Neuronal stem cell (in vitro differentiated cells): ENCODE data around the gene ALOX15B.
"Not testable (repeated sequence)": the region's sequence is repeated elsewhere in the genome, so short reads cannot be mapped to it uniquely, and the experiment has no call there.

Experiments
- DNase-seq: peaks from one replicate; pipeline ENCODE4 v3.0.0-alpha.2; 2013; ENCODE audit warnings: low spot score
- H2AFZ ChIP-seq: one replicate; pipeline ENCODE4 v1.6.1; 2013; ENCODE audit warnings: mild to moderate bottlenecking, low read length, inconsistent platforms
- H2AK5ac ChIP-seq: 2 replicates; pipeline ENCODE4 v1.6.1; 2013; ENCODE audit warnings: low read depth, mild to moderate bottlenecking, inconsistent platforms, low read length, moderate library complexity, mixed read lengths
- H2BK120ac ChIP-seq: 2 replicates; pipeline ENCODE4 v1.6.1; 2013; ENCODE audit warnings: low read depth, mild to moderate bottlenecking, inconsistent platforms, low read length, moderate library complexity, mixed read lengths
- H2BK12ac ChIP-seq: one replicate; pipeline ENCODE4 v1.6.1; 2013; ENCODE audit warnings: low read length, inconsistent platforms
- H2BK15ac ChIP-seq: 2 replicates; pipeline ENCODE4 v1.6.1; 2013; ENCODE audit warnings: mild to moderate bottlenecking, low read length, inconsistent platforms, mixed read lengths
- H2BK5ac ChIP-seq: one replicate; pipeline ENCODE4 v1.6.1; 2013; ENCODE audit warnings: inconsistent platforms, mild to moderate bottlenecking, low read length, moderate library complexity
- H3K14ac ChIP-seq: one replicate; pipeline ENCODE4 v1.6.1; 2013; ENCODE audit warnings: low read length, inconsistent platforms
- H3K18ac ChIP-seq: 2 replicates; pipeline ENCODE4 v1.6.1; 2013; ENCODE audit warnings: low read length, inconsistent platforms
- H3K23ac ChIP-seq: 2 replicates; pipeline ENCODE4 v1.6.1; 2013; ENCODE audit warnings: low read depth, mild to moderate bottlenecking, mixed read lengths, low read length, inconsistent platforms; ENCODE audit not compliant: poor library complexity
- H3K27ac ChIP-seq: replicated peaks from 3 replicates; pipeline ENCODE4 v1.5.1; 2013; ENCODE audit warnings: low read length, inconsistent platforms
- H3K27me3 ChIP-seq, 3 experiments: 2 replicates each; pipeline ENCODE4 v1.6.1; 2013; ENCODE audit warnings: low read length in 3 of 3, mild to moderate bottlenecking in 2 of 3, inconsistent platforms in 1 of 3, low read depth in 1 of 3, mixed read lengths in 1 of 3, moderate library complexity in 1 of 3; ENCODE audit not compliant: control insufficient read depth in 3 of 3, insufficient read depth in 3 of 3
- H3K36me3 ChIP-seq, 2 donors: replicated peaks in 1 of 2; 2 replicates each; pipeline ENCODE4 v1.6.1; 2013; ENCODE audit warnings: low read length in 2 of 2; ENCODE audit not compliant: control insufficient read depth in 2 of 2, insufficient read depth in 2 of 2
- H3K4ac ChIP-seq: 2 replicates; pipeline ENCODE4 v1.6.1; 2013; ENCODE audit warnings: inconsistent platforms, mild to moderate bottlenecking, low read length, moderate library complexity
- H3K4me1 ChIP-seq, 2 donors: 1 replicate in 1 of 2; 2 replicates in 1 of 2; pipeline ENCODE4 v1.6.1; 2013; ENCODE audit warnings: low read length in 2 of 2, low read depth in 1 of 2; ENCODE audit not compliant: control insufficient read depth in 2 of 2, insufficient read depth in 1 of 2
- H3K4me2 ChIP-seq: one replicate; pipeline ENCODE4 v1.6.1; 2013; ENCODE audit warnings: mild to moderate bottlenecking, low read length, inconsistent platforms; ENCODE audit not compliant: insufficient read depth, poor library complexity, severe bottlenecking
- H3K4me3 ChIP-seq, 2 donors: 2 replicates each; pipeline ENCODE4 v1.5.1; 2013; ENCODE audit warnings: low read length in 2 of 2, mild to moderate bottlenecking in 2 of 2, inconsistent platforms in 1 of 2, moderate library complexity in 1 of 2
- H3K79me1 ChIP-seq: one replicate; pipeline ENCODE4 v1.6.1; 2013; ENCODE audit warnings: low read depth, mild to moderate bottlenecking, inconsistent platforms, low read length, moderate library complexity
- H3K9ac ChIP-seq: one replicate; pipeline ENCODE4 v1.6.1; 2013; ENCODE audit warnings: mild to moderate bottlenecking, low read depth, low read length, inconsistent platforms; ENCODE audit not compliant: poor library complexity
- H3K9me3 ChIP-seq, 2 donors: replicated peaks in 1 of 2; 2 replicates each; pipeline versions ENCODE3 to v1.6.1; 2013; ENCODE audit warnings: low read length in 2 of 2, mild to moderate bottlenecking in 2 of 2, inconsistent platforms in 1 of 2, low read depth in 1 of 2, mixed read lengths in 1 of 2, moderate library complexity in 1 of 2; ENCODE audit not compliant: control insufficient read depth in 2 of 2, insufficient read depth in 1 of 2
- H4K8ac ChIP-seq: one replicate; pipeline ENCODE4 v1.6.1; 2013; ENCODE audit warnings: low read depth, mild to moderate bottlenecking, inconsistent platforms, low read length, moderate library complexity
- H4K91ac ChIP-seq: one replicate; pipeline ENCODE4 v1.6.1; 2013; ENCODE audit warnings: low read length, low read depth, mild to moderate bottlenecking, inconsistent platforms; ENCODE audit not compliant: poor library complexity
- WGBS, 2 donors: extraction: QIAGEN DNeasy Blood & Tissue Kit; methylation state at CpG; one replicate each; pipeline ENCODE4 v1.1.7; 2013; ENCODE audit warnings: missing lambda C conversion rate in 2 of 2, mixed read lengths in 1 of 2; ENCODE audit not compliant: insufficient read length in 2 of 2, insufficient replicate concordance in 1 of 2; ENCODE audit errors: extremely low coverage in 2 of 2; 5-methylcytosine and 5-hydroxymethylcytosine counted together

ALOX15B gene

DNA sequence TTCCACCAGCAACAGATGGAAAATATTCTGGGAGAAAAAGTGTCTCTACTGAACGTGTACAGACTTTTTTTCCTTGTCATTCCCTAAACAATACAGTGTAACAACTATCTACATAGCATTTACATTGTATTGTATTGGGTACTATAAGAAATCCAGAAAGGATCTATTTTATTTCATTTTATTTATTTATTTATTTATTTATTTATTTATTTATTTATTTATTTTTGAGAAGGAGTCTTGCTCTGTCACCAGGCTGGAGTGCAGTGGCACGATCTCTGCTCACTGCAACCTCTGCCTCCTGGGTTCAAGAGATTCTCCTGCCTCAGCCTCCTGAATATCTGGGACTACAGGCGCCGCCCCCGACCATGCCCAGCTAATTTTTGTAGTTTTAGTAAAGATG is 39.1 kb downstream of the ALOX15B start:
- not testable (repeated sequence) for H3K4me3 ChIP-seq, H2BK5ac ChIP-seq, H3K4me2 ChIP-seq, H3K4ac ChIP-seq, H3K14ac ChIP-seq, H3K23ac ChIP-seq, H2BK120ac ChIP-seq, H3K4me1 ChIP-seq, H3K9ac ChIP-seq, H4K91ac ChIP-seq, H3K9me3 ChIP-seq, DNase-seq, H2AFZ ChIP-seq, H3K79me1 ChIP-seq, H4K8ac ChIP-seq, H2BK15ac ChIP-seq, H2AK5ac ChIP-seq, H3K18ac ChIP-seq, H2BK12ac ChIP-seq, H3K36me3 ChIP-seq, H3K27ac ChIP-seq
- peaks cover 12 to 91% (median 64%) of the 10 kb centered on the region in 3 experiments for H3K27me3 ChIP-seq
- WGBS, 2 donors = no CpG with 5 or more reads among the region's 5 CpGs

DNA sequence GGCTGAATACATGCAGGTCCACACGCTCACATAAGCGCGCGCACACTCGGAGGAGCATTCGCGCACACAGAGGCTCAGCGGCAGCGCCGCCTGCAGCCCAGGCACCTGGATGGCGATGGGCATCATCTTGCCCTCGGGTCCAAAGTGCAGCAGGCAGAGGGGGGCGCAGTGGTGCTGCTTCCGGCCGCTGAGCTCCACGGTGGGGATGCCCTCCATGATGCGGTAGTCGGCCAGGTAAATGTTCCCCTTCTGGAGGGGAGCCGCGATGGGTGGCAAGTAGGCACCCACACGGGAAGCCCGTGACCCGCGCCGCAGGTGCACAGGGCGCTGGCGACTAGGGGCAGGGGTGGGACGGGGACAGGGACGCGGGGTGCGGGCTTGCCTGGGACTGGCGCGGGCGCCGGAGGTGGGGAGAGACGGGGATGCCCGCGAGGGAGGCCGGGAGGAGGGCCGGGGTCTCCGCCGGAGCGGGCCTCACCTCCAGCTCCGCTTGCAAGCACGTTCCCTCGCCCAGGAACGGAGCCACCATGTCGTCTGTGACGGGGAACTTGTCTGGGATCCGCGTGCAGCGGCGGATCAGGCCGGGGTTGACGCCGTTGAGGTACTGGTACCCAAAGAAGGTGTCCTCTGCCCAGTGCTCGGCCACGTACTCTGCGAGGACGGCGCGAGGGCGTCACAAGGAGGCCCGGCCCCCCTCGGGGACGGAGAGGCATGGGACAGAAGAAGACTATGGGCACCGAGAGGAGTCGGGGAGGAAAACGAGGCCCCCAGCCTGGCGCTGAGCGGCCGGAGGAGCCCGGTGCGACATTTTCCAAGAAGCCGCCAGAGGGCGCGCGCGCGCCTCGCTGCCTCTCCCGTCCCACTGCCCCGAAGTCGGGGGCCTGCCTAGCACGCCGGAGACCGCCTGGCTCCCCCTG is 40.7 kb downstream of the ALOX15B start:
- peaks cover 3% of the 10 kb centered on the region for H3K79me1 ChIP-seq
- H3K36me3 ChIP-seq = no peaks in the 10 kb centered on the region
- H2BK12ac ChIP-seq = peak overlapping the region; percentile 75
- H4K91ac ChIP-seq = no peak overlapping the region
- peak overlapping the region; percentile 84 for H3K14ac ChIP-seq
- H3K4ac ChIP-seq = no peak overlapping the region
- no peaks in the 10 kb centered on the region for H3K9me3 ChIP-seq
- peak overlapping the region; percentile 59 for H2AK5ac ChIP-seq
- H3K4me2 ChIP-seq = peak overlapping the region; percentile 83
- peak overlapping the region; percentile 90 for H3K23ac ChIP-seq
- peaks cover 6 to 84% (median 50%) of the 10 kb centered on the region in 3 experiments for H3K27me3 ChIP-seq
- peak overlapping the region; percentile 78 for H4K8ac ChIP-seq
- peak overlapping the region; percentile 95 for H3K9ac ChIP-seq
- H3K27ac ChIP-seq = no peak overlapping the region
- no peak overlapping the region for H2BK120ac ChIP-seq
- peak overlapping the region; percentile 90 for H3K18ac ChIP-seq
- H2BK15ac ChIP-seq = peak overlapping the region; percentile 91
- no peaks in the 10 kb centered on the region for H3K4me1 ChIP-seq
- DNase-seq = peak; percentile 80
- peak overlapping the region; percentile 37 to 85 for H3K4me3 ChIP-seq
- peak overlapping the region; percentile 61 for H2BK5ac ChIP-seq
- peak overlapping the region; percentile 89 for H2AFZ ChIP-seq
- WGBS, 2 donors = no CpG with 5 or more reads among the region's 87 CpGs

DNA sequence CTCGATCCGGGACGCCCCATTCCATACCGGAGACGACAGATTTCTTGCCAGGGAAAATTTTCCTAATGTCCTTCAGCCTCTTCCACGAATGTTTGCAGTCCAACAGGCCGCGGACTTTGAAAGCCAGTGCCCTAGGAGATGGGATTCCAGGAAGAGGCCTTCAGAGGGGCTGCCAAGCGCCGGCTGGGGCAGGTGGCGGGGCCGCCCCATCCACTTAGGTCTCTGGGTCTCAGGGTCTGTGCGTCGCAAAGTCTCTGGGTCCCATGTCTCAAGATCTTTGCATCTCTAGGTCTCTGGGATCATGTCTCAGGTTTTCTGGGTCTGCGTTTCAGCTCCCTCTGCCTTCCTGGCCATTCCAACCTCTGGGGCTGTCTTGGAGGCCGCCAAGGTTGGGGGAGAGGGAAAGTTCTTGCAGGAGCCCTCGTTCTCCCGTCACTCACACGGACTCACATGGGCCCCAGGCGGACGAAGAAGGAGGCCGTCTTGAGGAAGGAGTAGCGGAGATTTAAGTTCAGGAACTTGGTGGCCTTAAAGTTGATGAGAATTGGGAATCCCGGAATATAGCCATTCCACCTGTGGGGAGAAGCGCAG is 41.4 kb downstream of the ALOX15B start:
- Histone ChIP-seq H3K4ac (no peak overlapping the region), H2BK15ac (no peak overlapping the region), H3K36me3 (no peaks in the 10 kb centered on the region), H3K4me3 (peak overlapping the region; percentile 37 to 61), H3K27me3 (peaks cover 4 to 81% (median 43%) of the 10 kb centered on the region in 3 experiments), H3K9ac (no peak overlapping the region), H3K14ac (no peak overlapping the region), H2AFZ (peak overlapping the region; percentile 89), H4K8ac (no peak overlapping the region), H4K91ac (no peak overlapping the region), H2AK5ac (no peak overlapping the region), H3K27ac (no peak overlapping the region), H3K23ac (no peak overlapping the region), H2BK5ac (peak overlapping the region; percentile 61), H3K9me3 (no peaks in the 10 kb centered on the region), H3K79me1 (peaks cover 3% of the 10 kb centered on the region), H3K4me1 (no peaks in the 10 kb centered on the region), H3K18ac (peak overlapping the region; percentile 73), H2BK12ac (no peak overlapping the region), H3K4me2 (peak overlapping the region; percentile 83), H2BK120ac (no peak overlapping the region)
- no peak for DNase-seq
- no CpG with 5 or more reads among the region's 25 CpGs for WGBS, 2 donors

DNA sequence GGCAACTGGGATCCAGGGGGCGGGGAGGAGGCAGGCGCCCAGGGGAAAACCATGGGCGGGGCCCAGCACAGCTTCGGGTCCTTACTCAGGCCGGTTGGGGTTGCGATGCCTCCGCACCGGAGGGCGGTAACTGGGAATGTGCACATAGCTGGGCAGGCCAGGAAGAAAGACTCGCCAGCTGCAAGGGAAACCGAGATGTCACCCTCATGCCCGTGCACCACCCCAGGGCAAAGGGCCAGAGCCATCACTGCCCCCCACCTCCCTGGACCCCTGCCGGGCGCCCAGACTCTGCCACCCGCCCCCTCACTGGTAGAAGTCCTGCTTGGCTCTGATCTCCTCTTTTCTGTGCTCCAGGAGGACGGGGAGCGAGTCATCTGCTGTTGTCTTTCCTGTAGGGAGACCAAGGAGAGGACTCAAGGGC is 42.0 kb downstream of the ALOX15B start:
- Histone ChIP-seq H3K27ac (no peak overlapping the region), H3K27me3 (peaks cover 4 to 80% (median 38%) of the 10 kb centered on the region in 3 experiments), H2AK5ac (peak overlapping the region; percentile 54), H2BK5ac (no peak overlapping the region), H3K4ac (no peak overlapping the region), H2AFZ (no peak overlapping the region), H3K23ac (peak overlapping the region; percentile 67), H3K9me3 (no peaks in the 10 kb centered on the region), H4K91ac (no peak overlapping the region), H3K79me1 (peaks cover 3% of the 10 kb centered on the region), H4K8ac (no peak overlapping the region), H3K18ac (no peak overlapping the region), H3K4me1 (no peaks in the 10 kb centered on the region), H3K9ac (no peak overlapping the region), H3K14ac (peak overlapping the region; percentile 6), H2BK12ac (no peak overlapping the region), H2BK15ac (no peak overlapping the region), H3K4me3 (no peak overlapping the region), H3K36me3 (no peaks in the 10 kb centered on the region), H2BK120ac (no peak overlapping the region), H3K4me2 (peak overlapping the region; percentile 83)
- whole genome bisulfite sequencing, 2 donors = no CpG with 5 or more reads among the region's 17 CpGs
- DNase-seq = no peak
